ENCODE results near the gene HIP1R. TPM values are rescaled to one million over a fixed set of nuclear protein-coding genes. Genes with fewer than 3 reads are reported as not detected.

Gene HIP1R
- total RNA-seq, 1 donor from 2014 or later = 22.2 TPM

- no peak overlapping the region for H3K9ac ChIP-seq (ENCODE audit: low read length)
- H3K4me2 ChIP-seq (ENCODE audit: low read length) = no peak overlapping the region
- TF ChIP-seq EZH2 (IDR thresholded peaks at IDR 0.05; ENCODE audit: insufficient read depth, low read length) = no peak
- TF ChIP-seq CTCF (IDR thresholded peaks at IDR 0.05; ENCODE audit: insufficient read depth, low read depth, low read length) = no peak
- H3K9me3 Mint-ChIP-seq (ENCODE audit: unreplicated experiment) = peaks cover 2% of the 10 kb centered on the region
- no peaks in the 10 kb centered on the region for H3K36me3 ChIP-seq (ENCODE audit: insufficient read depth, low read length)
- H3K27ac ChIP-seq (ENCODE audit: low read depth, low read length) = no peak overlapping the region
- FAIRE-seq (no peak), DNase-seq (ENCODE audit: low read depth) (no peak)
- peak overlapping the region; percentile 86 for H3K4me3 Mint-ChIP-seq (ENCODE audit: unreplicated experiment)
- H3K79me2 ChIP-seq (ENCODE audit: insufficient read depth, low read length) = peaks cover 8% of the 10 kb centered on the region
- no peaks in the 10 kb centered on the region for H3K27me3 Mint-ChIP-seq (ENCODE audit: low read depth, unreplicated experiment)
- H3K4me1 ChIP-seq (ENCODE audit: insufficient read depth, low read length) = peaks cover 27% of the 10 kb centered on the region
- H2AFZ ChIP-seq (ENCODE audit: low read depth, low read length) = no peak overlapping the region
- no peak overlapping the region for H3K4me3 ChIP-seq (ENCODE audit: insufficient read depth, low read depth, low read length)
- H3K27me3 ChIP-seq (ENCODE audit: insufficient read depth, low read length) = no peaks in the 10 kb centered on the region
- no peaks in the 10 kb centered on the region for H4K20me1 ChIP-seq (ENCODE audit: insufficient read depth, low read length)
- H3K9me3 ChIP-seq (ENCODE audit: insufficient read depth, low read depth, low read length) = no peaks in the 10 kb centered on the region
- peaks cover 24% of the 10 kb centered on the region for H3K4me1 Mint-ChIP-seq (ENCODE audit: low read depth, unreplicated experiment)
- peaks cover 3% of the 10 kb centered on the region for H3K36me3 Mint-ChIP-seq (ENCODE audit: low read depth, unreplicated experiment)
- no peak overlapping the region for H3K27ac Mint-ChIP-seq (ENCODE audit: unreplicated experiment)
These were observed 2.3 kb downstream of the HIP1R start for GRCh38 chr12:122837306-122838265.

GRCh38 chr12:122838841-122839240 lies 3.6 kb downstream of the HIP1R start:
- Histone ChIP-seq H3K4me2 (ENCODE audit: low read length) (no peak overlapping the region), H2AFZ (ENCODE audit: low read depth, low read length) (no peak overlapping the region), H4K20me1 (ENCODE audit: insufficient read depth, low read length) (no peaks in the 10 kb centered on the region), H3K27ac (ENCODE audit: low read depth, low read length) (no peak overlapping the region), H3K9me3 (ENCODE audit: insufficient read depth, low read depth, low read length) (no peaks in the 10 kb centered on the region), H3K4me1 (ENCODE audit: insufficient read depth, low read length) (peaks cover 27% of the 10 kb centered on the region), H3K79me2 (ENCODE audit: insufficient read depth, low read length) (peaks cover 8% of the 10 kb centered on the region), H3K4me3 (ENCODE audit: insufficient read depth, low read depth, low read length) (no peak overlapping the region), H3K36me3 (ENCODE audit: insufficient read depth, low read length) (no peaks in the 10 kb centered on the region), H3K27me3 (ENCODE audit: insufficient read depth, low read length) (no peaks in the 10 kb centered on the region), H3K9ac (ENCODE audit: low read length) (no peak overlapping the region)
- Mint-ChIP-seq H3K9me3 (ENCODE audit: unreplicated experiment) (peaks cover 2% of the 10 kb centered on the region), H3K27me3 (ENCODE audit: low read depth, unreplicated experiment) (no peaks in the 10 kb centered on the region), H3K36me3 (ENCODE audit: low read depth, unreplicated experiment) (peaks cover 3% of the 10 kb centered on the region), H3K27ac (ENCODE audit: unreplicated experiment) (no peak overlapping the region), H3K4me3 (ENCODE audit: unreplicated experiment) (no peak overlapping the region), H3K4me1 (ENCODE audit: low read depth, unreplicated experiment) (peaks cover 24% of the 10 kb centered on the region)
- TF ChIP-seq EZH2 (IDR thresholded peaks at IDR 0.05; ENCODE audit: insufficient read depth, low read length) = no peak
- no peak for TF ChIP-seq CTCF (IDR thresholded peaks at IDR 0.05; ENCODE audit: insufficient read depth, low read depth, low read length)
- no peak for FAIRE-seq
- no peak for DNase-seq (ENCODE audit: low read depth)

Data from astrocyte (in vitro differentiated cells and primary cell).